ENCODE data around the gene LHPP.
"Not testable (repeated sequence)": the region's sequence is repeated elsewhere in the genome, so short reads cannot be mapped to it uniquely, and the experiment has no call there.

Gene LHPP

GRCh38 chr10:124539935-124540641, 78.5 kb downstream of the LHPP start:
- DNase-seq, result peak; percentile 89

- DNase-seq, result no peak
Measured at GRCh38 chr10:124541076-124541903, 79.7 kb downstream of the LHPP start.

GRCh38 chr10:124542336-124542735, 80.7 kb downstream of the LHPP start:
- no peak for DNase-seq

- no peak for DNase-seq
Measured at GRCh38 chr10:124543146-124543545, 81.5 kb downstream of the LHPP start.

GRCh38 chr10:124543971-124544370, 82.3 kb downstream of the LHPP start:
- DNase-seq, result no peak

- no peak for DNase-seq
Measured at GRCh38 chr10:124544711-124545110, 83.1 kb downstream of the LHPP start.

GRCh38 chr10:124545351-124546054, 83.9 kb downstream of the LHPP start:
- no peak for DNase-seq

GRCh38 chr10:124546055-124546369, 84.4 kb downstream of the LHPP start:
- DNase-seq, result no peak

GRCh38 chr10:124546957-124547646, 85.5 kb downstream of the LHPP start:
- no peak for DNase-seq

GRCh38 chr10:124547647-124548168, 86.1 kb downstream of the LHPP start:
- DNase-seq, result no peak

- DNase-seq, result not testable (repeated sequence)
Measured at GRCh38 chr10:124549171-124549570, 87.5 kb downstream of the LHPP start.

- DNase-seq, result no peak
Measured at GRCh38 chr10:124550293-124551034, 88.8 kb downstream of the LHPP start.

- no peak for DNase-seq
Measured at GRCh38 chr10:124551097-124551496, 89.5 kb downstream of the LHPP start.

- no peak for DNase-seq
Measured at GRCh38 chr10:124551755-124552154, 90.1 kb downstream of the LHPP start.

- no peak for DNase-seq
Measured at GRCh38 chr10:124552691-124553276, 91.2 kb downstream of the LHPP start.

GRCh38 chr10:124554085-124554858, 92.6 kb downstream of the LHPP start:
- DNase-seq, result no peak

- no peak for DNase-seq
Measured at GRCh38 chr10:124557167-124557566, 95.5 kb downstream of the LHPP start.

GRCh38 chr10:124557648-124558338, 96.2 kb downstream of the LHPP start:
- DNase-seq, result no peak

- DNase-seq, result no peak
Measured at GRCh38 chr10:124558339-124559321, 97.0 kb downstream of the LHPP start.

Data from activated effector memory CD4-positive, alpha-beta T cell treated with anti-CD3 and anti-CD28 coated beads, Interleukin-2, amount 50 U/mL, for 16 hours (primary cell).